NCI-H748 (cell line): ENCODE results near the gene GATA2.

ENCODE experiments used
- DNase-seq: peaks from one replicate; lab custom pipeline; 2025; ENCODE audit not compliant: unreplicated experiment; lab: John Stamatoyannopoulos, UW

The GATA2 gene

DNA sequence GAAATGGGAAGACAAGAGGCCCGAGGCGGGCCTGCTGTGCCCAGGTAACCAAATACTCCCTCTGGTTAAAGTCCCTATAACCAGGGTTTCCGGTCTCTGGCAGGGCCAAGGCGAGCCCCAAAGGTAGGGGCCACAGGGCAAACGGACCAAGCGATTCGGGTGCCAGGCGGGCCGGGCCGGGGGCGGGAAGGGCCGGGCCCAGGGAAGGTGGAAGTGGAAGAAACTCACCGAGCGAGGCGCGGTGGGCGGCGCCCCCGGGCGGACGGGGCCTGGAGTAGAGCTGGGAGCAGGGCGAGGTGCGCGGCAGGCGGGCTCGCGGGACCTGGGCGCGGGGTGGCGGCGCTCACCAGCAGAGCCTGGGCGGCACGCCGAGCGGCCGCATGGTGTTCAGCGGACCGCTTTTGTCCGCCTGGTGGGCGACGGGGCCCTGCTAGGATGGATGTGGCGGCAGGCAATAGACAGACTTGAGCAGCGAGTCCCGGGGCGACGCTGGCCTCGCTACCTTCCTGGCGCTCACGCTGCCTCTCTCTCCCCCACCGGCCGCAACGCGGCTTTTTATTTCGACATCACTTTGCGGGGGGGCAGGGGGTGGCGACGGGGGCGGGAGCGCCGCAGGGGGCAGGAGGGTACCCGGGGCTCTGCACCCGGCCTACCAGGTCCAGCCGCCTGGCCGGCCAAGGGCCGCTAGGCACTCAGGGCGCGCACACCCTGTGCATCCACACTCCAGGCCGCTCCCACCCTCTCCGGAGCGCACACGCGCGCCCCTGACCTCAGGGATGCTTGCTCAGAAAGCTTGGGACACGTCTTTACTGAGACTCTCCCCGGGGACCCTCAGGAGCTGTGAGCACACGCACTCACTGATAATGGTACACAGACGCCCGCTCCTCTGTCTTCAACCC, at the start of gene GATA2:
TSS of gene GATA2 (minus strand) at position 531 of the 899 bp plus-strand sequence. CDS start 6,170 bp downstream, outside the sequence.
- DNase-seq, result peak; percentile 54

DNA sequence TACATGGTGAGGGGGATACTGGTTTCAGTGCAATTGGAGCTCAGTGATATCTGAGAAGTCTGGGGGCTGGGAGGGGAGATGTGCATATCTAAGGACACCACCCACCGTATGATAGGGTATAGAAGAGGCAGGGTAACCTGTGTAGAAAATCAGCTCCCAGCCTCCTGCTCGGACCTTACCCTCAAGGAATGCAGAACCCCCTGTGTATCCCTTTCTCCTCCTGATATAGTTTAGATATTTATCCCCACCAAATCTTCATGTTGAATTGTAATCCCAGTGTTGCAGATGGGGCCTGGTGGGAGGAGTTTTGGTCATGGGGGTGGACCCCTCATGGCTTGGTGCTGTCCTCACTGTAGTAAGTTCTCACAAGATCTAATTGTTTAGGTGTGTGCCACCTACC, 48.2 kb upstream of the GATA2 start:
- DNase-seq, result no peak

DNA sequence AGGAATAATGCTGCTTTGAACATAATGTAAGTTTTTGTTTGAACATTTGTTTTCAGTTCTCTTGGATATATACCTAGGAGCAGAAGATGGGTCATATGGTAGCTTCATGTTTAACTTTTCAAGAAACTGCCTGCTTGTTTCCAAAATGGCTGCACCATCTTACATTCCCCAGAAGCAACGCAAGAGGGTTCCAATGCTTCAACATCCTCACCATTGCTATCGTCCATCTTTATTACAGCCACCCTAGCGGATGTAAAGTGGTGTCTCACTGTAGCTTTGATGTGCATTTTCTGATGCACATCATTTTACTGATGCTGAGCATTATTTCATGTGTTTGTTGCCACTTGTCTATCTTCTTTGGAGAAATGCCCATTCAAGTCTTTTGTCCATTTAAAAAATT, 46.4 kb upstream of the GATA2 start:
- DNase-seq, result no peak

DNA sequence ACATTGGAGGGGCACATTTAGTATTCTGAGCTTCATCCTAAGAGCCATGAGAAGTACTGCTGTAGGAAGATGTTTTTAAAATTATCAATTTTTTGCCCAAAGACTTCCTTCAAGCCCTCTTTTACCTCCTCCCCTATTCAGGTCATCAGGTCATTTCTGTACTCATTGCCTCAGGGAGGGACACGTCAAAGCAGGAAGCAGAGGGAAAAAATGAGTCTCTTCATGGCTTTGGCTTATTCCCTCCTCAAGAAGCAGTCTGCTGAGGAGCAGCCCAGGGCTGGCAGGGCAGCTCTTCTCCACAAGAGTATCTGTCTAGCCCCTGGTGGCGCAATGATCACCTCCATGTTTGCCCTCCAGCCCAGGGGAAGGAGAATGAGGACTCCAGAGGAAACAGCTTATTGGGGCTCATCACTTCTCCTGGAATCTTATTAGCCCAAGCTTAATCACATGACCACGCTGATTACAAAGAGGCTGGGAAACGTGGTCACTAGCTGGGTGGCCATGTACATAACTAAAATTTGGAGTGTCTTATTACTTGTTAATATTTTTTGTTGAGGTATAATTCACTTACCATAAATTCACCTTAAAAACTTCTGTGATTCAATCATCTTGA, 44.2 kb upstream of the GATA2 start:
- DNase-seq, result no peak

DNA sequence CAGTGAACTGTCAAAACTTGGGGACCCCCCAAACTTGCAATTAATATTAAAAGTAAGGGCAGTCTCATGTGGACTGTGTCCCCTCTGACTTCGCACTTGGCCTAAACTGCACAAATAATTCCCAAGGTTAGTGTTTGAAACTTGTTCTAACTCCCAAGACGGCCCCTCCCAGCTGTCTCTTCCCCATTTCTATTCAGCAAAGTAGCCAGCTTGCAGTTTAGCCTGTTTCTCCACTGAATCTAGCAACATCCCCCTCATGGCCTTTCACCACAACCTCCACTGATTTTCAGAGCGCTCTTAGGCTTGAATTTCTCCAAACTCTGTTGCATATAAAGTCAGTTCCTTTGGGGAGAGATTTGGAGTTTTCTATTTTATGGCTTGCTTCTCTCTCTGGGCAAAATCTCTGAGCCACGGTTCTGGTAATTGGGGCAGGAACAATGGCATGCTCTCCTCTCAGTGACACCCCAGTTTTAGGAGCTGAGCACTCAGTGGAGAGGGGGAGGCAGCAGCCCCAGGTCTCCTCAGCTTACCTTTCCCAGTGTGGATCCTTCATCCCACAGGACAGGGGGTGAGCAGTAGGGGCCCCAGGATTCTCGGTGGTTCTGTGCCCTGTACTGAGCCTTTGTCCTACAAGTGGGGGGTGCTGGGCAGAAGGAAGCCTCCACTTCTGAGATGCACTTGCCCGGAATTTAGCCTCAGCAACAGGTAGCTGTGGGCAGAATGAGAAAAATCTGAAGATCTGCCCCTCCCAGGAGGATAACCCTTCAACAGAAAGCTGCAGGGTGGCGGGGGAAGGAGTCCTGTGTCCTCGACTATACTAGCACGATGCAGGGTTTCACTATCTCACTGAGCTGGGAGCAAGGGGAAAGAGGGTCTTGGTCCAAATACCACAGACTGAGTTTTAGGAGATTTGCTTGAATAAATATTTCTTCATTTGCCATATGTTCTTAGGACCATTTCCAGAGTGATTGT, 39.3 kb upstream of the GATA2 start:
- no peak for DNase-seq

DNA sequence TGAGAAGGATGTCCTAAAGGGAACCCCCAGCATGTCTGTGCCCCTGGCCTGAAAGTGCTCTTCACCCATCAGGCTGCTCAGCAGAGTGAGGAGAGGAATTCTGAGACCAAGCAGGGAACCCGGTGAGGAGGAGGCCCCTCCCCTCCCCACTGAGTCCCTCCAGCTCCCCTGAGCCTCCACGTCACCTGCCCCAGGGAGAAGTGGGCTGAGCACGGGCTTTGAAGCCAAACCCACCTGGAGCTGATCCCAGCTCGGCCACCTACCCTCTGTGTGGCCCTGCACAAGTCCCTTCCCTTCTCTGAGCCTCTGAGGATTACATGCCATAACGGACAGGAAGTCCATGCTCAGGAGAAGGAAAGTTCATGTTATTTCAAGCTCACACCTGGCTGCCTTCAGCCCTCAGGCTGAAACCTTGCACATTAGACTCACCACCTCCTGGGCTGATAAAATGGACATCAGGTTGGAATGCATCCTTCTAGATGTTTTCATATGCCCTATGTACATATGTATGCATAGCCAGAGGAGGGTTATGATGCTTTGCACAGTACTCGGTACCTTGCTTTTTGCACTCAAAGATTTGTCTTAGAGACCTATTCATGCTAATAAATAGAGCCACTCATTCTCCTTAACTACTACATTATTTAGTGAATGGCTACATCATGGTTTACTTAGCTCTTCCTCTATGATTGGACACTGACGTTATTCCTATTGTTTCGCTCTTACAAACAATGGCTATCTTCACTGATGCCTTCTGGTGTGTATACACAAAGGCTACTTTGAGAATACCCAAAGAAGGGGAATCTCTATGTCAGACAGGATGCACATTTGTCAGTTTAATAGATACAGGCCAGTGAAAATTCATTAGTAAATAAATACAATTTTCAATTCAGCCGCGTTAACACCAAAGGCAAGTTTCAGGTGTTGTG, 31.6 kb upstream of the GATA2 start:
- DNase-seq, result peak; percentile 31

DNA sequence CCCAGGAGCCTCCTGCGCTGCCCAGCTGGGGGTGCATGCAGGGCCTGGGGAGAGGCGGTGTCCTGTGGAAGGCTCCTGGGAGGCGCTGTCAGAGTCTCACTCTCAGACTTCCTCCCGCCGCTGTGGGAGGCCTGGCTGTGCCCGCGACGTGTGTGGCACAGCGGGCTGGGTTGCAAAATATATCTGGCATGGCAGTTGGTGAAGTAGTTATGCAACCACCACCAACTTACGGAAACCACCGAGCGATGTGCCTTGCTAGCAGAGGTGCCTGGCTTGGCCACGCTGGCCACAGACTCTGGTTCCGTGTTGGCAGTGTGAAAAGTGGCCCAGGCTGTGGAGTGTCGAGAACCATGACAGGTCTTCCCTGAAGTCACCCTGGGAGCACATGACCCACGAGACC, 30.6 kb upstream of the GATA2 start:
- no peak for DNase-seq

DNA sequence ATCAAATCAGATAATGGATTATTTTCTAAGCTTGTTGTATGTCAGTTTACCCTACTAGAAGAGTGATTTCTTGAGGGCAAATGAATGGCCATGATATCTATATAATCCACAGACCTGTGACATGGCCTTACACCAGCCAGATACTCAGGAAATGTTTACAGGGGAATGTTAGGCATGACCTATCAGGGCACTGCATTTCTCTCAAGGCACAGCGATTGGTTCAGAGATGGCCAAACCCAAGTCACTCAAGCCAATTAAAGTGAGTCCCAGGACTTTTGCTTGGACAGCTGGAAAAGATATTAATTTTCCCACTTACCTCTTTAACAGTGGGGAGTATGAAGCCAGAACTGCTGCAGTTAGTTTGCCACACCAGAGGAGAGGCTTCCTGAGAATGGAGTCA, 28.7 kb upstream of the GATA2 start:
- no peak for DNase-seq

DNA sequence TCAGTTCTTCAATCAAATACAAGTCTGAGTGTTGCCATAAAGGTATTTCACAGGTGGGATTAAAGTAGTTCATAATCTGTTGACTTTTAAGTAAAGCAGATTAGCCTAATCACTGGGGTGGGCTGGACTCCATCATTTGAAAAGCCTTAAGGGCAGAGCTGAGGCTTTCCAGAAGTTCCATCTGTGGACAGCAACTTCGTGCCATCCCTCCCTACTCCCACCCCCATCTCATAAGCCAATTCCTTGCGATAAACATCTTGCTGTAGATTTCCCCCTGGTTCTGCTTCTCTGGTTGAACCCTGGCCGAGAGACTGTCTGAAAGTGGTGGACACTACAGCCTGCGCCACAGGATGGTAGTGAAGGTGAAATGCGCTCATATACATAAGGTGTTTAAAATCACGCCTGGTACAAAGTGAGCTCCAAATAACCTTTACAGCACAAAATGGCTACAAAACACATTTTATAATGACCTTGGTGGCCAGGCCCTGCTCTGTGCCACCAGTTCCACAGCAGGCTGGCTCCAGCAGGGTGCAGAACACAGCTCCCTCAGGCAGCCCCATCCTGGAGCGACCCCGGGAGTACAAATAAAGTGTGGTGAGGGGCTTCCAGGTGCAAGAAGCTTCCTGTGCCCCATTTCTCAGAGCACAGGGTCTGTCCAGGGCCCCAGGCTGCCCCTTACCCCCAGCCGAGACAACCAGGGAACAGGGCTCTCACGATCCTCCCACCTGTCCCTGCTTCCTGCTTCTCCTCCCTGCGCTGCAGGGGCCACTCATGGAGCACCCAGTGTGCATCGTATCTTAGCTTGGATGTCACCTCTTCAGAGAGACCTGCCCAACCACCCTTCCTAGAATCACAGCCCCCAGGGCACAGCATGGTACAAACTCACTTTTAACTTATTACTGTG, 25.8 kb upstream of the GATA2 start:
- DNase-seq, result no peak

DNA sequence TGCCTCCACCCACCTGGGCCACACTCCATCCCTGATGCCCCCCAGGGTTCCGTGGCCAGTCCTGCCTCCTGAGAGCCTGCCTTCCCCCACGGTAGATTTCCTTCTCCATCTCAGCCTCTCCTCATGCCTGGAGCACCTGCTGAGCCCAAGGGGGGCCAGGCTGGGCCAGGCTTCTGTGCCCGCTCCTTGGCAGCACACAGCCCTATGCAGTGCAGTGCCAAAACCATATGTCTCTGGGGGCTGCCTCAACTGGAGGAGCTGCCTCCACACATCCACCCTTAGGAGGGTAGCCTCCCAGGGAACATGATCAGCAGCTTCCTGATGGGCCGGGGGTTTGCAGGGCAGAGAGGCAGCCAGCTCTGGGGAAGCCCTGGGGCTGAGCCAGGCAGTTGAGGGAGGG, 24.6 kb upstream of the GATA2 start:
- DNase-seq, result no peak

DNA sequence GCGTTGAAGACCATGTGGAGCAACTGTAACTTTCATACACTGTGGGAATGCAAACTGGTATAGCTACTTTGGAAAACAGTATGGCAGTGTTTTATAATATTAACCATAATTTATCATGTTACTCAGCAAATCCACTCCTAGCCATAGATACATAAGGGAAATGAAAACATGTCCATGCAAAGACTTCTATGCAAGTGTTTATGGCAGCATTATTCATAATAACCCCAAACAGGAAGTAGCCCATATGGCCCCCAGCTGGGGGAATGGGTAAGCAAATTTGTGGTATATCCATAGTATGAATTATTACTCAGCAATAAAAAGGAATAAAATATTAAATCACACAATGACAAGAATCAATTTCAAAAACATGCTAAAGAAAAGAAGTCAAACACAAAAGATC, 23.0 kb upstream of the GATA2 start:
- DNase-seq, result no peak

DNA sequence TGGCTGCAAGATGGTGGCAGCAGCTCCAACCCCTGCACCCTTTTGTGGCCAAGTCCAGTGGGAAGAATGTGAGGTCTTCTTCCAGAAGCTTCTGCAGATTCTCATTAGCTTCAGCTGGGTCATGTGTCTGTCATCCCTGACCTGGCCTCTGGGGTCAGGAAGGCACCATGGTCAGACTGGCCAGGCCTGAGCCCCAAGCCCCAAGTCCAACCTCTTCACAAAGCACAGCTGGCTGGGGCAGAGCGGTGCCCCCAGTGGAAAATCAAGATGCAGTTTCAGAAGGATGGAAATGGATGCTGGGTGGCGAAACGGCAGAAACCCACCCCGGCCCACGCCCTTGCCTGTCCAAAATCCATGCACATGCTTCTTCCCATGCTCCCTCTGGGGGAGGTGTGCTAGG, 15.9 kb upstream of the GATA2 start:
- DNase-seq, result no peak

DNA sequence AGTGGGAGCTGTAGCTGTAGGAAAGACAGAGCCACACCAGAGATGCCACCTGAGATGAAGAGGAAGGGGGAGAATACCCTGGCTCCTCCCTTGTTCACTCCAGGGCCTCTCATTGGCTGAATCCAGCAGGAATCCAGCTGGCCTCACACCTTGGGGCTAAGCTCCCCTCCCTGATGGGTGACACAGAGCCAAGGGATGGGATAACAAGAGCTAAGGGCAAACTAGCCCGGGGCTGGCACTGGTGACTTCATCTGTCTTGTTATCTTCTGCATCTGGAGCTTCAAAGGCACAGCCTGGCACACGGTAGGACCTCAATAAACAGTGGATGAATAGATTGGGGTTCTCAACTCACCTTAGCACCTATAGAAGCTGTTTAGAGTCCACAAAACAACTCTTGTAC, 13.8 kb upstream of the GATA2 start:
- DNase-seq, result no peak

DNA sequence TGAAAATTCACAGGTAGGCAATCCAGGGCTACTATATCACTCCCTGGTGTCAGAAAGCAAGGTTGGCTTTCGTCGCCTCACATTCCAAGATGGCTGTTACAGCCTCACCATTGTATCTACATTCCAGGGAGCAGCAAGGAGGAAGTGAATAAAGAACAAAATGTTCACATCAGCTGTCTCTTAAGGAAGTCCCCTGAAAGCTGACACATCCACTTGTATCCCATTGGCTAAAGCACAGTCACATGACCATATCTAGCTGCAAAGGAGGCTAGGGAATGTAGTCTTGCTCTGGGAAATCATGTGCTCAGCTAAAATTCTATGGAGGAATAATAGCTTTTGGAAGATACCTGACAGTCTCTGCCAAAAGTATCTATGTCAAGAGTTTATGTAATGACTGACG, 12.8 kb upstream of the GATA2 start:
- DNase-seq, result no peak

DNA sequence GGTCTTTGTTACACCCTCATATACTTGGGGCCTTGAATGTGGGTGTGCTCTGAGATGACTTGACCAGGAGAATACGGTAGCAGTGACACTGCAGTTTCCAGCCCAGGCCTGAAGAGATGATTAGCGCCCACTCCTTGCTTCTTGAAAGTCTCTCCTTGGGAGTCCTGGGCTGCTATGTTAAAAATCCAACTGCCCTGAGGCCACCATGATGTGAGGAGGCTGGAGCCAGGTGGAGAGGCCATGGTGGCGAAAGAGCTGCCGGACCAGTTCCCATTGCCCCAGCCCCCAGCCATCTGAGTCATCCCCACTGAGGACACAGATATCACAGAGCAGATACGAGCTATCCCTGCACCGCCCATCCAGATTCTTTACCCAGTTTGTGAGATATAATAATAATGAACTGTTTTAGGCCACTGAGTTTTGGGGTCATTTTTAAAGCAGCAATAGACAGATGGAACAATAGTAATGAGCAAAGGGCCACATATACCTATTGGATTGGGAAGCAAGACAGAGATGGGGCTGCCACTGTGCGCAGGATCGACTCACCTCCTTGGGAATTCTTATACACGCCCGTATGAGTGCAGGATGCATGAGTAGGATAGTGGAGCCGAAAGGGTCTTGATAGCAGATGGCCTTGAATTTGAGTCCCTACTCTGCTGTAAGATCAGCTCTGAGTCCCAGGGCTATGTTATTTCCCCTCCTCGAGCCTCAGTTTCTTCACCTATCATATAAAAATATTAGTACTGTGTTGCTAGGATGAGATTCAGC, 12.1 kb upstream of the GATA2 start:
- DNase-seq, result no peak

DNA sequence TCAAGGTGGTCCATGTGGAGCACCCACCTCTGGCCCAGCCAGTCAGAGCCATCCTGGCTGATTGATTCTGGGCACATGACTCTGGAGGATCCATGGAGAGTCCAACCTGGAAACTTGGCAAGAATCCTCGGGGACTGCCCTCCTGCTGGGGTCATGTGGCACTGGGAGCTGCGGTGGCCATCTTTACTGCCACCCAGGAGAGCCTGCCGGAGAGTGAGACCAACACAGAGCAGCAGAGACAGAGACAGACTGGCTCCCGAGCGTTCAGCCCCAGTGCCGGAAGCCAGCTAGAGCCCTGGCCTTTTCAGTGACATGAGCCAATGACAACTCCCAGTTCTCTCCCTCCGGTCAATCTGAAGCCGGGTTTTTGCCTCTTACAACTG, 11.5 kb upstream of the GATA2 start:
- no peak for DNase-seq

DNA sequence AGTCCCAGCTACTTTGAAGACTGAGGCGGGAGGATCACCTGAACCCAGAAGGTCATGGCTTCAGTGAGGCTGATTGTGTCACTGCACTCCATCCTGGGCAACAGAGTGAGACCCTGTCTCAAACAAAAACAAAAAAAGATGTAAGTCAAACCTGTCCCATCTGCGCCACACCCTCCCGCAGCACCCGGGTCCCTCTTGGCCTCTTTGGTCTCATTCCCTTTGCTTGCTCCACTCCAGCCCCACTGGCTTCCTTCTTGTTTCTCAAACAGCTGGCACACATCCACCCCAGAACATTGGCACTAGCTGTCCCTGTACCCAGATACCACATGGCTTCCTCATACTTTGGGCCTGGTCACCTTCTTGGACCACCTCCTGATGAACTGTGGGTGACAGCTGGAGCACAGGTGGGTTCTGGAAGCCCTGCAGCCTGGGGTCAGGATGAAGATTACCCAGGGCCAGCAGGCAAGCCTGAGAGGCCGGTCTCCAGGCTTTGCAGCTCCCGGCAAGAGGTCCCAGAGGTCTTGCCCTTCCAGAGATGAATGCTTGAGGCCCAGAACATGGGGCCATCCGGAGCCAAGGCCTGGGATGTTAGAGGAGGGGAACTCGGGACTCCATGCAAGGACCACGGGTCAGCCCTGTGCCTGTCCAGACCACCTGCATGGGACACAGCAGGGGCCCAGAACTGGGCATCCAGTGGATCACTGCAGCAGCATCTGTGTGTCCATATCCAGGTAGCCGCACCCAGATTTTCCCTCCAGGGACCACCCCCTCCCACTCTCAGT, 10.9 kb upstream of the GATA2 start:
- no peak for DNase-seq

DNA sequence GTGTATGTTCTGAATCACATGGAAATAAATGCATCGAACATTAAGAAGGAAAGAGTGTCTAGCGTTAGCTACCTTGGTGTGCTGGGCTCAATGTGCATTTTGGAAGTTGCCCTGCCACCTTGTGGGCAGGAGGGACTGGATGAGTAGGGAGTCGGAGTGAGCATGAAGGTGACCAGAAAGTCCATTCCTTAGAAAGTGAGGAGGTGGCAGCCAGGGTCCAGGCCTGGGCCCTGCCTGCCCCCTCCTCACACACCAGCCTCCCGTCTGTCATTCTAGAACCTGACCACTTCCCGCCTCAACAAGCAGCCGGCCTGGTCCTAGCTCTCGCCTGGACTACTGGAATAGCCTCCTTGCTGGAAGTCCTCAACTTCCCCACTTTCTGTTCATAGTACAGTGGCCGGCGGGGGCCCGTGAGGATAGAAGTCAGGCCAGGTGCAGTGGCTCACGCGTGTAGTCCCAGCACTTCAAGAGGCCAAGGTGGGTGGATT, 10.2 kb upstream of the GATA2 start:
- DNase-seq, result no peak
